K562 (cell line): ENCODE measurements around the gene MDM4. TPM values are rescaled to one million over a fixed set of nuclear protein-coding genes. Genes with fewer than 3 reads are reported as not detected.

ENCODE experiments used
- BCOR ChIP-seq: fragments of 450-650 bp; IDR thresholded peaks from 2 replicates; pipeline ENCODE4 v1.6.1; 2016
- CHD1 ChIP-seq: fragments of 200-600 bp; sonication (generic); IDR thresholded peaks from one replicate; pipeline ENCODE4 v1.6.1; 2012; ENCODE audit warnings: mild to moderate bottlenecking, moderate library complexity, low read length, inconsistent platforms
- CREB1 ChIP-seq, 2 experiments: sonication (generic) in 1 of 2; formaldehyde crosslinking in 1 of 2; IDR thresholded peaks; 2 replicates each; pipeline versions ENCODE4 v1.6.1 to v1.8.0; 2012 to 2022; ENCODE audit warnings: inconsistent platforms in 1 of 2, mild to moderate bottlenecking in 1 of 2, missing genetic modification reagents in 1 of 2, moderate library complexity in 1 of 2
- CREB3L1 ChIP-seq: fragments of 450-650 bp; IDR thresholded peaks from 2 replicates; pipeline ENCODE4 v1.6.1; 2014; ENCODE audit warnings: low read depth, mild to moderate bottlenecking, moderate library complexity, borderline replicate concordance
- KDM4B ChIP-seq, 2 experiments: fragments of 450-650 bp in 1 of 2; sonication (generic) in 1 of 2; IDR thresholded peaks; 2 replicates each; pipeline ENCODE4 v1.6.1; 2016 to 2017; ENCODE audit warnings: borderline replicate concordance in 2 of 2, antibody characterized with exemption in 1 of 2, low read depth in 1 of 2, mild to moderate bottlenecking in 1 of 2
- MAFK ChIP-seq: IDR thresholded peaks from 2 replicates; pipeline ENCODE4 v1.6.1; 2011; ENCODE audit warnings: low read length, improper control_type of control experiment
- MLLT1 ChIP-seq, 2 experiments: fragments of 450-650 bp; IDR thresholded peaks; 2 replicates each; pipeline ENCODE4 v1.6.1; 2016
- PBX2 ChIP-seq, 2 experiments: IDR thresholded peaks in 1 of 2; conservative IDR thresholded peaks in 1 of 2; 2 replicates each; pipeline ENCODE4 v1.6.1; 2016; ENCODE audit warnings: low read depth in 2 of 2, mild to moderate bottlenecking in 1 of 2, missing compliant biosample characterization in 1 of 2, missing genetic modification characterization in 1 of 2, moderate library complexity in 1 of 2
- SAP30 ChIP-seq: fragments of 200-600 bp; sonication (generic); IDR thresholded peaks from 2 replicates; pipeline ENCODE4 v1.6.1; 2012; ENCODE audit warnings: borderline replicate concordance, low read depth, mild to moderate bottlenecking, moderate library complexity, low read length, control low read depth, inconsistent platforms; ENCODE audit not compliant: insufficient read depth, poor library complexity, severe bottlenecking
- SIN3A ChIP-seq, 2 experiments: fragments of 150-350 bp in 1 of 2; IDR thresholded peaks; 2 replicates each; pipeline ENCODE4 v1.6.1; 2011 to 2016; ENCODE audit warnings: borderline replicate concordance in 2 of 2, low read depth in 2 of 2, low read length in 2 of 2, mild to moderate bottlenecking in 2 of 2, moderate library complexity in 2 of 2; ENCODE audit not compliant: control insufficient read depth in 1 of 2
- SIN3B ChIP-seq: fragments of 450-650 bp; IDR thresholded peaks from 2 replicates; pipeline ENCODE4 v1.6.1; 2017; ENCODE audit warnings: low read depth, mild to moderate bottlenecking, moderate library complexity
- SNIP1 ChIP-seq: fragments of 450-650 bp; IDR thresholded peaks from 2 replicates; pipeline ENCODE4 v1.7.1; 2017; ENCODE audit warnings: low read depth, mild to moderate bottlenecking
- SP1 ChIP-seq: sonication (generic); formaldehyde crosslinking; IDR thresholded peaks from 2 replicates; pipeline ENCODE4 v1.8.1; 2022; ENCODE audit warnings: mild to moderate bottlenecking, missing genetic modification reagents
- ZBTB1 ChIP-seq: sonication (generic); formaldehyde crosslinking; IDR thresholded peaks from 2 replicates; pipeline ENCODE4 v1.8.1; 2023; ENCODE audit warnings: missing genetic modification reagents, low read depth, mild to moderate bottlenecking, borderline replicate concordance
- ZC3H11A ChIP-seq: IDR thresholded peaks from 2 replicates; pipeline ENCODE4 v1.6.1; 2012; ENCODE audit warnings: low read depth, low read length, improper control_type of control experiment
- ZNF143 ChIP-seq: sonication (generic); formaldehyde crosslinking; IDR thresholded peaks from 2 replicates; pipeline ENCODE4 v1.9.0; 2022; ENCODE audit warnings: mild to moderate bottlenecking, missing genetic modification reagents
- ZNF395 ChIP-seq: fragments of 200-800 bp; sonication (Bioruptor generic); IDR thresholded peaks from 2 replicates; pipeline ENCODE4 v1.6.1; 2017; ENCODE audit warnings: missing genetic modification characterization, missing compliant biosample characterization
- ZNF830 ChIP-seq: fragments of 250-450 bp; sonication (Bioruptor Pico); IDR thresholded peaks from 2 replicates; pipeline ENCODE4 v1.5.0; 2021; ENCODE audit warnings: mild to moderate bottlenecking
- polyA plus RNA-seq, 8 experiments: library from polyadenylated mRNA; depleted of rRNA in 4 of 8; stranded (reverse) in 5 of 8; unstranded in 3 of 8; fragments of >200 nt; fragmentation: Nextera tagmentation in 2 of 8; fragmentation: Illumina TruSeq in 1 of 8; extraction: Ambion mirVana in 2 of 8; extraction: Trizol in 1 of 8; gene quantifications; 2 replicates each; pipeline versions ENCODE4 v1.2.1 to v1.2.3, GENCODE V29; 2011 to 2014; ENCODE audit warnings: inconsistent platforms in 1 of 8, missing spikeins in 1 of 8
- total RNA-seq, 7 experiments: library from RNA; depleted of rRNA in 6 of 7; stranded (reverse); fragments of >200 nt in 6 of 7; fragmentation: Illumina TruSeq in 2 of 7; extraction: Trizol in 2 of 7; gene quantifications; 2 replicates each; pipeline versions ENCODE4 v1.2.1 to v1.2.3, GENCODE V29; 2011 to 2021; ENCODE audit warnings: low replicate concordance in 1 of 7

Gene MDM4
- total and polyA plus RNA-seq, 9 of the 15 experiments (the other 6 are each of a cell fraction or from before 2014, with no cell fraction given) = 3.3 to 61.7 (median 21.2) TPM

GRCh38 chr1:204494281-204495077 lies 21.7 kb upstream of the MDM4 start, which contains the start of gene PIK3C2B (continued):
- TF ChIP-seq KDM4B (IDR thresholded peaks at IDR 0.05; ENCODE audit: borderline replicate concordance in 2 of 2, low read depth in 1 of 2) (peak in 1 of 2 experiments; percentile 52; a peak in 1 of 4 replicates), ZC3H11A (no peak), CREB1 (IDR thresholded peaks at IDR 0.05) (no peak), CREB1 (CRISPR knock-in tag; IDR thresholded peaks at IDR 0.05) (peak; percentile 67; the same call in 1 of the 2 replicates), CREB3L1 (peak; percentile 51), MLLT1 (IDR thresholded peaks at IDR 0.05) (peak in 1 of 2 experiments; percentile 27; a peak in 1 of 4 replicates), ZBTB1 (CRISPR knock-in tag) (no peak), ZNF395 (CRISPR knock-in tag) (0 out of 2 replicates have a peak, but pooled peaks have one; percentile 82), PBX2 (CRISPR knock-in tag; IDR thresholded peaks at IDR 0.05; ENCODE audit: low read depth) (no peak), PBX2 (tag; conservative IDR thresholded peaks at IDR 0.05; ENCODE audit: low read depth) (no peak), SIN3A (IDR thresholded peaks at IDR 0.05; ENCODE audit: borderline replicate concordance in 2 of 2, control insufficient read depth in 1 of 2, low read depth in 2 of 2, low read length in 2 of 2) (no peak), SNIP1 (peak; percentile 87), MAFK (no peak), CHD1 (peak; percentile 86), ZNF143 (CRISPR knock-in tag) (peak; percentile 60; the same call in 1 of the 2 replicates), ZNF830 (CRISPR knock-in tag) (0 out of 2 replicates have a peak, but pooled peaks have one; percentile 79), SIN3B (peak; percentile 50; the same call in 1 of the 2 replicates), SAP30 (no peak), BCOR (peak; percentile 78), SP1 (0 out of 2 replicates have a peak, but pooled peaks have one; percentile 53)
